ENCODE measurements around the gene RIIAD1.

GRCh38 chr1:151729157-151729965 is 8.0 kb downstream of the RIIAD1 start:
- no peak for TF ChIP-seq POLR2A (IDR thresholded peaks at IDR 0.05; ENCODE audit: low read depth)
- TF ChIP-seq POLR2AphosphoS5 (IDR thresholded peaks at IDR 0.05): no peak
- no peak for TF ChIP-seq CTCF (IDR thresholded peaks at IDR 0.05)
